Measurements from ENCODE around the gene ZNF287. TPM values are rescaled to one million over a fixed set of nuclear protein-coding genes. Genes with fewer than 3 reads are reported as not detected.

The ZNF287 gene
- polyA plus RNA-seq, 1 donor (not counting 4 experiments of a cell fraction or from before 2014, with no cell fraction given): 7.3 TPM

DNA sequence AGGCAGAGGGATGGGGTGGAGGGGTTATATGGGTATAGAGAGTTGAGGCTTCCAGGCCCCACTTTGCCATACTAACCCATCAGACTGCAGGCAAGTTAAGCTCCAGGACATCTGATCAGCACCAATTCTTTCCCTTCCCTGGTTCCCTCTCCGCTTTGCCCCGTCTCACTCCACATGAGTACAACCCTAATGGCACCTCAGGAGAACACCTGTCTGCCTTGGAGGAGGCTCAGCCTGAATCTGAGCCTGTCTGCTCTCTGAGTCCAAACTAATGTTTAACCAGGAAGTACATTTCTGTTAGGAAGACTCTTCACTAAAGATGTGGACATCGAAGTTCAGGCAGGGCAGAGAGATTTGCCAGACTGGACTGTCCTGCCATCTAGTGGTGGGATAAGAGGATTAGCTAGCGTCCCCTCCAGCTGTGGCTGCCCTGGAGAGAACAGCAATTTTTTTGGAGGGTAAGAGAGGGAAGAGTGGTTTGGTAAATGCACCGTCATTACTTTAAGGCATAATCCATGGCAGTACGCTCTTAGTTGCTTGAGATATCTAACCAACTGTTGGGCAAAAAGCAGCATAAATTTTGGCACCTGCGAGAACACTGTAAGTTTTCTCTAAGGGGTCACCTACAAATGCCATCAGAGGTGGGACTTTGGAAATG, 47.8 kb downstream of the ZNF287 start:
- H3K9ac ChIP-seq (ENCODE audit: control insufficient read depth, extremely low read depth, insufficient read depth, low read length): no peak overlapping the region
- H3K27ac ChIP-seq (ENCODE audit: control insufficient read depth, insufficient read depth, low read length): no peak overlapping the region
- H3K4me1 ChIP-seq (ENCODE audit: control insufficient read depth, extremely low read depth, insufficient read depth, low read length): peaks cover 13% of the 10 kb centered on the region
- H3K4me3 ChIP-seq (ENCODE audit: control insufficient read depth in 2 of 3, extremely low read depth in 1 of 3, insufficient read depth in 2 of 3, low read depth in 1 of 3, low read length in 3 of 3): no peak overlapping the region
- TF ChIP-seq, protein P1, sequence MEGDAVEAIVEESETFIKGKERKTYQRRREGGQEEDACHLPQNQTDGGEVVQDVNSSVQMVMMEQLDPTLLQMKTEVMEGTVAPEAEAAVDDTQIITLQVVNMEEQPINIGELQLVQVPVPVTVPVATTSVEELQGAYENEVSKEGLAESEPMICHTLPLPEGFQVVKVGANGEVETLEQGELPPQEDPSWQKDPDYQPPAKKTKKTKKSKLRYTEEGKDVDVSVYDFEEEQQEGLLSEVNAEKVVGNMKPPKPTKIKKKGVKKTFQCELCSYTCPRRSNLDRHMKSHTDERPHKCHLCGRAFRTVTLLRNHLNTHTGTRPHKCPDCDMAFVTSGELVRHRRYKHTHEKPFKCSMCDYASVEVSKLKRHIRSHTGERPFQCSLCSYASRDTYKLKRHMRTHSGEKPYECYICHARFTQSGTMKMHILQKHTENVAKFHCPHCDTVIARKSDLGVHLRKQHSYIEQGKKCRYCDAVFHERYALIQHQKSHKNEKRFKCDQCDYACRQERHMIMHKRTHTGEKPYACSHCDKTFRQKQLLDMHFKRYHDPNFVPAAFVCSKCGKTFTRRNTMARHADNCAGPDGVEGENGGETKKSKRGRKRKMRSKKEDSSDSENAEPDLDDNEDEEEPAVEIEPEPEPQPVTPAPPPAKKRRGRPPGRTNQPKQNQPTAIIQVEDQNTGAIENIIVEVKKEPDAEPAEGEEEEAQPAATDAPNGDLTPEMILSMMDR (optimal IDR thresholded peaks at IDR 0.05 in 1 of 3, IDR thresholded peaks at IDR 0.05 in 1 of 3, conservative IDR thresholded peaks at IDR 0.05 in 1 of 3; ENCODE audit: extremely low read depth in 1 of 3, insufficient read depth in 2 of 3, low read length in 3 of 3): peak; percentile 84 to 98 (median 98)
- TF ChIP-seq EZH2 (IDR thresholded peaks at IDR 0.05; ENCODE audit: low read length): no peak
- dilution Hi-C loops (cut with MboI; ENCODE audit: extremely low pct_ligation_motif_present, low sequenced_read_pairs): no loop called here
- no peaks in the 10 kb centered on the region for H3K9me1 ChIP-seq (ENCODE audit: control insufficient read depth, extremely low read depth, insufficient read depth, low read length)
- no peaks in the 10 kb centered on the region for H3K9me3 ChIP-seq (ENCODE audit: control insufficient read depth, low read depth, low read length)
- no peaks in the 10 kb centered on the region for H3K36me3 ChIP-seq (ENCODE audit: control insufficient read depth in 2 of 2, extremely low read depth in 1 of 2, insufficient read depth in 2 of 2, low read length in 2 of 2)
- no peak overlapping the region for H3K4me2 ChIP-seq (ENCODE audit: control insufficient read depth, extremely low read depth, insufficient read depth, low read depth, low read length)
- H3K27me3 ChIP-seq (ENCODE audit: control insufficient read depth, extremely low read depth, insufficient read depth, low read length): peaks cover 25% of the 10 kb centered on the region
- DNase-seq (ENCODE audit: low read depth, low spot score) (peak; percentile 30), FAIRE-seq (peak; percentile 95)
- no peaks in the 10 kb centered on the region for H3K79me2 ChIP-seq (ENCODE audit: control insufficient read depth, insufficient read depth, low read length)
- no peaks in the 10 kb centered on the region for H4K20me1 ChIP-seq (ENCODE audit: control insufficient read depth, extremely low read depth, insufficient read depth, low read length)
- peak overlapping the region; percentile 20 for H2AFZ ChIP-seq (ENCODE audit: control insufficient read depth, low read length)

DNA sequence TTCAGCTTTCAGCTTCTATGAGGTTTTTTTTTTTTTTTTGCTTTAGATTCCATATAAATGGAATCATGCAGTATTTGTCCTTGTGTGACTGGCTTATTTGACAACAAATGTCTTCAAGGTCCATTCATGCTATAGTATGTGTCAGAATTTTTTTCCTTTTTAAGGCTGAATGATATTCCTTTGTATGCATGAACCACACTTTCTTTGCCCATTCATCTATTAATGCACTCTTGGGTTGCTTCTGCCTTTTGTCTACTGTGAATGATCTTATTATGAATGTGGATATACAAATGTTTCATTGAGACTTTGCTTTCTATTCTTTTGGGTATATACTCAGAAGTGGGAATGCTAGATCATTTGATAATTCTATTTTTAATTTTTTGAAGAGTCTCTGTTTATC, 50.0 kb downstream of the ZNF287 start:
- Histone ChIP-seq H3K4me2 (ENCODE audit: control insufficient read depth, extremely low read depth, insufficient read depth, low read depth, low read length) (no peak overlapping the region), H4K20me1 (ENCODE audit: control insufficient read depth, extremely low read depth, insufficient read depth, low read length) (no peaks in the 10 kb centered on the region), H3K4me1 (ENCODE audit: control insufficient read depth, extremely low read depth, insufficient read depth, low read length) (peaks cover 9% of the 10 kb centered on the region), H3K79me2 (ENCODE audit: control insufficient read depth, insufficient read depth, low read length) (no peaks in the 10 kb centered on the region), H2AFZ (ENCODE audit: control insufficient read depth, low read length) (no peak overlapping the region), H3K36me3 (ENCODE audit: control insufficient read depth in 2 of 2, extremely low read depth in 1 of 2, insufficient read depth in 2 of 2, low read length in 2 of 2) (no peaks in the 10 kb centered on the region), H3K9ac (ENCODE audit: control insufficient read depth, extremely low read depth, insufficient read depth, low read length) (no peak overlapping the region), H3K9me3 (ENCODE audit: control insufficient read depth, low read depth, low read length) (no peaks in the 10 kb centered on the region), H3K27me3 (ENCODE audit: control insufficient read depth, extremely low read depth, insufficient read depth, low read length) (peaks cover 35% of the 10 kb centered on the region), H3K27ac (ENCODE audit: control insufficient read depth, insufficient read depth, low read length) (no peak overlapping the region), H3K4me3 (ENCODE audit: control insufficient read depth in 2 of 3, extremely low read depth in 1 of 3, insufficient read depth in 2 of 3, low read depth in 1 of 3, low read length in 3 of 3) (no peak overlapping the region), H3K9me1 (ENCODE audit: control insufficient read depth, extremely low read depth, insufficient read depth, low read length) (no peaks in the 10 kb centered on the region)
- FAIRE-seq (no peak), DNase-seq (ENCODE audit: low read depth, low spot score) (no peak)
- dilution Hi-C loops (cut with MboI; ENCODE audit: extremely low pct_ligation_motif_present, low sequenced_read_pairs): no loop called here
- TF ChIP-seq, protein P1 (optimal IDR thresholded peaks at IDR 0.05 in 1 of 3, IDR thresholded peaks at IDR 0.05 in 1 of 3, conservative IDR thresholded peaks at IDR 0.05 in 1 of 3; ENCODE audit: extremely low read depth in 1 of 3, insufficient read depth in 2 of 3, low read length in 3 of 3): no peak
- no peak for TF ChIP-seq EZH2 (IDR thresholded peaks at IDR 0.05; ENCODE audit: low read length)

All from keratinocyte (primary cell).